ENCODE results near the gene CTSA.

Gene CTSA

GRCh38 chr20:45940469-45940868 is 49.3 kb downstream of the CTSA start:
- no peak for DNase-seq (ENCODE audit: low spot score)

GRCh38 chr20:45943613-45944012 is 52.5 kb downstream of the CTSA start:
- no peak for DNase-seq (ENCODE audit: low spot score)

- peak; percentile 61 for DNase-seq (ENCODE audit: low spot score)
Observed at GRCh38 chr20:45944151-45944964, 53.2 kb downstream of the CTSA start.

- DNase-seq (ENCODE audit: low spot score) = no peak
Observed at GRCh38 chr20:45944965-45945677, 54.0 kb downstream of the CTSA start.

GRCh38 chr20:45945678-45946148 is 54.6 kb downstream of the CTSA start:
- DNase-seq (ENCODE audit: low spot score) = no peak

- DNase-seq (ENCODE audit: low spot score) = no peak
Observed at GRCh38 chr20:45946149-45946970, 55.2 kb downstream of the CTSA start.

GRCh38 chr20:45947110-45947866 is 56.2 kb downstream of the CTSA start:
- no peak for DNase-seq (ENCODE audit: low spot score)

GRCh38 chr20:45948261-45948733 is 57.2 kb downstream of the CTSA start:
- no peak for DNase-seq (ENCODE audit: low spot score)
